Activated CD8-positive, alpha-beta memory T cell treated with anti-CD3 and anti-CD28 coated beads, Interleukin-2, amount 50 U/mL, for 48 hours (primary cell): ENCODE results near the gene NR3C1.
A peak's percentile ranks its signal among the peaks of the same experiment; 100 is the strongest.

Experiments used
- DNase-seq: peaks from one replicate; pipeline ENCODE4 v3.0.0-alpha.2; 2020

Gene NR3C1

GRCh38 chr5:143249851-143250250 is 153.6 kb downstream of the NR3C1 start:
- DNase-seq, result no peak

- DNase-seq, result no peak
Observed at GRCh38 chr5:143248822-143249579, 154.5 kb downstream of the NR3C1 start.

GRCh38 chr5:143248391-143248790 is 155.1 kb downstream of the NR3C1 start:
- DNase-seq, result no peak

GRCh38 chr5:143247134-143247815 is 156.2 kb downstream of the NR3C1 start:
- DNase-seq, result no peak

GRCh38 chr5:143245929-143246561 is 157.4 kb downstream of the NR3C1 start:
- no peak for DNase-seq

- DNase-seq, result no peak
Observed at GRCh38 chr5:143244990-143245389, 158.5 kb downstream of the NR3C1 start.

GRCh38 chr5:143244000-143244736 is 159.3 kb downstream of the NR3C1 start:
- DNase-seq, result no peak

- DNase-seq, result no peak
Observed at GRCh38 chr5:143243103-143243502, 160.4 kb downstream of the NR3C1 start.

- no peak for DNase-seq
Observed at GRCh38 chr5:143241892-143242291, 161.6 kb downstream of the NR3C1 start.

GRCh38 chr5:143239882-143240518 is 163.5 kb downstream of the NR3C1 start:
- DNase-seq, result no peak

GRCh38 chr5:143238620-143239019 is 164.9 kb downstream of the NR3C1 start:
- no peak for DNase-seq

- peak; percentile 33 for DNase-seq
Observed at GRCh38 chr5:143237664-143238063, 165.8 kb downstream of the NR3C1 start.

- DNase-seq, result no peak
Observed at GRCh38 chr5:143236682-143237081, 166.8 kb downstream of the NR3C1 start.

- peak; percentile 8 for DNase-seq
Observed at GRCh38 chr5:143235423-143235822, 168.1 kb downstream of the NR3C1 start.

- no peak for DNase-seq
Observed at GRCh38 chr5:143234162-143234842, 169.2 kb downstream of the NR3C1 start.

- DNase-seq, result no peak
Observed at GRCh38 chr5:143233031-143233430, 170.5 kb downstream of the NR3C1 start.

GRCh38 chr5:143231973-143232812 is 171.3 kb downstream of the NR3C1 start:
- no peak for DNase-seq

- no peak for DNase-seq
Observed at GRCh38 chr5:143231416-143231815, 172.1 kb downstream of the NR3C1 start.

GRCh38 chr5:143230676-143230996 is 172.8 kb downstream of the NR3C1 start:
- no peak for DNase-seq

GRCh38 chr5:143229896-143230675 is 173.4 kb downstream of the NR3C1 start:
- no peak for DNase-seq
